GM18951 (cell line): Measurements from ENCODE around the gene HOXA4.

Experiments used
- POLR2A ChIP-seq: IDR thresholded peaks from 4 replicates; pipeline ENCODE4 v1.6.1; 2011; ENCODE audit warnings: mild to moderate bottlenecking; ENCODE audit not compliant: insufficient read length, insufficient read depth; ENCODE audit errors: extremely low read depth
- in situ Hi-C: fragments of 300-500 bp; cut with MboI; formaldehyde crosslinking; loops from one replicate; pipeline ENCODE4 v1.12.0; 2022; ENCODE audit warnings: low sequenced_read_pairs, mixed read lengths, inconsistent platforms; ENCODE audit not compliant: unreplicated experiment

Gene HOXA4

GRCh38 chr7:27144781-27145164, 14.2 kb upstream of the HOXA4 start:
- in situ Hi-C loops: no loop called here
- TF ChIP-seq POLR2A: no peak

GRCh38 chr7:27143950-27144780, 13.6 kb upstream of the HOXA4 start:
- in situ Hi-C loops: no loop called here
- no peak for TF ChIP-seq POLR2A

DNA sequence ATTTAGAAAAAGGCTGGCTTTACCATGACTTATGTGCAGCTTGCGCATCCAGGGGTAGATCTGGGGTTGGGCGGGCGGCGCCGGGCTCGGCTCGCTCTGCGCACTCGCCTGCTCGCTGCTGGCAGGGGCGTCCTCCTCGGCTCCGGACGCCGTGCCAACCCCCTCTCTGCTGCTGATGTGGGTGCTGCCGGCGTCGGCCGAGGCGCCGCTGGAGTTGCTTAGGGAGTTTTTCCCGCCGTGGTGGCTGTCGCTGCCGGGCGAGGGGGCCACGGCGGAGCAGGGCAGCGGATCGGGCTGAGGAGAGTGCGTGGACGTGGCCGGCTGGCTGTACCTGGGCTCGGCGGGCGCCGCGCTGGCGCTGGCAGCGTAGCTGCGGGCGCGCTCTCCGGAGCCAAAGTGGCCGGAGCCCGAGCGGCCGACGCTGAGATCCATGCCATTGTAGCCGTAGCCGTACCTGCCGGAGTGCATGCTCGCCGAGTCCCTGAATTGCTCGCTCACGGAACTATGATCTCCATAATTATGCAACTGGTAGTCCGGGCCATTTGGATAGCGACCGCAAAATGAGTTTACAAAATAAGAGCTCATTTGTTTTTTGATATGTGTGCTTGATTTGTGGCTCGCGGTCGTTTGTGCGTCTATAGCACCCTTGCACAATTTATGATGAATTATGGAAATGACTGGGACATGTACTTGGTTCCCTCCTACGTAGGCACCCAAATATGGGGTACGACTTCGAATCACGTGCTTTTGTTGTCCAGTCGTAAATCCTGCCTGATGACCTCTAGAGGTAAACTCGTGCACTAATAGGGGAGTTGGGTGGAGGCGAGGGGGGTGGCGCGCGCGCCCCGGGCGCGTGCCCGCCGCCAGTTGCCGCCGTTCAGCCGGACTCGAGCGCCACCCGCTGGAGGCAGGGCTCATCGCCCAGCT, 12.7 kb upstream of the HOXA4 start, which contains the start of gene HOXA5:
Gene HOXA5 (minus strand): TSS at position 659 of the 927 bp plus-strand sequence. CDS start 74 bp downstream, at position 585.
- TF ChIP-seq POLR2A: no peak
- in situ Hi-C loops: no loop called here

DNA sequence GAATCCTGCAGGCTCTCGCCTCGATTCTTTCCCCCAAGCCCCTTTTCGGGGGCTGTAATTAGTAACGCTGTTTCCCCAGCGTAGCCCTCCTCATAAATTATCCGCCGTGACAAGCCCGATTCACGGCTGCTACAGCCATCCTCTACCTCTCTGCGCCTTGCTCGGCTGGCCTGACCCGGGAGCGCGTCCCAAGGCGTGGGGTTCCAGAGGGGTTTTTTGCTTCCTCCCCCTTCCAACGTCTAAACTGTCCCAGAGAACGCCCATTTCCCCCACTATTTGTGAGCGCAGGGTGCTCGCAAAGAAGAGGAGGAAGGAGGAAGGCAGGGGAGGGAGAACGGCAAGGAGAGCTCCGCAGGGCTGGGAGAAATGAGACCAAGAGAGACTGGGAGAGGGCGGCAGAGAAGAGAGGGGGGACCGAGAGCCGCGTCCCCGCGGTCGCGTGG, 12.0 kb upstream of the HOXA4 start:
- in situ Hi-C loops: no loop called here
- TF ChIP-seq POLR2A: no peak

DNA sequence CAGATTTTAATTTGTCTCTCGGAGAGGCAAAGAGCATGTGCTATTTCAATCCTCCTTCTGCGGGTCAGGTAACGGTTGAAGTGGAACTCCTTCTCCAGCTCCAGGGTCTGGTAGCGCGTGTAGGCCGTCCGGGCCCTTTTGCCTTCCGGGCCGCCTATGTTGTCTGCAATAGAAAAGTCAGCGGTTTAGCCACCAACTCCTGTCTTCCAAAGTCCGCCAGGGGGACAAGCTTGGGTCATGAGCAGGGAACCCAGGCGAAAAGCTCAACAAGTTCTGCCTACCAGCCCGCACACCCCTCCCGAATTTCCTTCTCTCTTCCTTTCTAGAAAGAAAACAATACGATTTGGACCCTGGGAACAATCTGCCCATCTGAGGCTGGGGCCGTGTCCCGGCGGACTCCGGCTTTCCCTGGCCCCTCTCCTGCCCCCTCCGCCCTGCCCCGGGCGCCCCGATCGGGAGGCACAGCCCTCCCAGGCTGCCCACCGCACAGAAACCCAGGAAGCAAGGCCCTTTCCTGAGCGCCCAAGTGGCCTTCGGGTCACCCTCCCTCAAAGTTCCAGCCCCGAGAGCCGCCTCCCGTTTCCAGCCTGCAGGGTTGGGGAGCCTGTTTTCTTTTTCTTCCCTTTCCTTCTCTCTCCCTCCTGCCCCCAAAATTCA, 11.5 kb upstream of the HOXA4 start:
- in situ Hi-C loops: no loop called here
- TF ChIP-seq POLR2A: no peak

DNA sequence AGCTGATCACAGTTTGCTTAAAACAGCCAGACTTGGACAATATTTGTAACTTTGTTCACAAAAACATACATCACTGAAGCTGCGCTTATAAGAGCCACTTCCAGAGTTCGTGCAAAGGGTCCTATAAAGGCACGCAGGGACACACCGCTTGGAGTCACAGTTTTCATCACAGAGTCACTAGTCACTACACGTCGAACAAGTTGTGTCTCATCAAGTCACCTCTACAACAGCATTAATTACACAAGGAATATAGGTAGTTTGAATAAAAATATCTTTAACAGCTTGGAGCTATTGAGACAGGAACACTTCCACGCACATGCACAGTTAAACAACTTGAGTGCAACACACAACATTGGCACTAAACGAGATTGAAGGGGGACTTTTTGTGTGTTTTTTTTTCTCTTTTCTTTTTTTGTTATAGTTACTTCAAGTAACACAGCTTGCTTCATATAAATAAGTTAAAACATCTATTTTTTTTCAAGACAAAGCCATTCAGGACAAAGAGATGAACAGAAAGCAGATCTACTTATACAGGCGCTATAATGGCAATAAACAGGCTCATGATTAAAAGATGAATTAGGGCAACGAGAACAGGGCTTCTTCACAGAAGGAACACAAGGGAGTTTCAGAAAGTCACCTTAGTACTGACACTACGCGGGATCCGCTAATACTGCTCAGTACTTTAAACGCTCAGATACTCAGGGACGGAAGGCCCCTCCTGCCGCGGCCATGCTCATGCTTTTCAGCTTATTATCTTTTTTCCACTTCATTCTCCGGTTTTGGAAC, 10.8 kb upstream of the HOXA4 start:
- in situ Hi-C loops: no loop called here
- TF ChIP-seq POLR2A: no peak

GRCh38 chr7:27140126-27140857, 9.7 kb upstream of the HOXA4 start:
- no peak for TF ChIP-seq POLR2A
- in situ Hi-C loops: no loop called here

DNA sequence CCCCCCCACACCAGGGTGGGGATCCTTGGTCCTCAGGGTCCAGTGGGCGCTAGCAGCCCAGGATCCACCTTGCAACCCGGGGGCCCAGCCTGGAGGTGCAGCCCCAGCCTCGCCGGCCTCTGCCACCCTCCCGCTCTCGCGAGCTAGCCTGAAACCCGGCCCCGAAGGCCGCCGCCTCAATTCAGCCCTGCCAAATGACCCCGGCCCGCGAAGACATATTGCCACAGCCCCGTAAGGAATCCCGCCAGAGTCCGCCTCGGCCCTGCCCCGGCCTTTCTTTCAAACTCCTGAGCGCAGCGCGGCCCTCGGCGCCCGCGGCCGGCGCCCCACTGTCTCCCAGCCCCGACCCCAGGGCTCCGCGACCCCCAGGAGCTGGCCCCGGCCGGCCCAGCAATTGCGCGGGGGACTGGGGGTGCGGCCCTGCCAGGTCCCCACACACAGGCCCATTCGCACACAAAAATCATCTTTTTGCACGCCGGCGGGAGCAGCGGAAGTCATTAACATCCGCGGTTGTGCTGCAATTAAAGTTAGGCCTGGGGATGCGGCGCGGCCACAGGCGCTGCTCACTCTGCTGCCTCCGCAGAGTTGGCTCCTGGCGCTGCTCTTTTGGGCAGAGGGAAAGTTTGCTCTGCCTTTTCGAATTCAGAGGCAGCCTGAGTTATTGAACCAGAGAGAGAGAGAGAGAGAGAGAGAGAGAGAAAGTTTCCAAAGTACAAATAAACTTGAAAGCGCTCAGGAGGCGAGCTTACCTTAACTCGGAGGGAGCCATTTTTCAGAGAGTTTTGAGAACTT, 9.0 kb upstream of the HOXA4 start:
- in situ Hi-C loops: no loop called here
- TF ChIP-seq POLR2A: no peak

GRCh38 chr7:27138985-27139333, 8.4 kb upstream of the HOXA4 start:
- in situ Hi-C loops: no loop called here
- TF ChIP-seq POLR2A: no peak

GRCh38 chr7:27138472-27138871, 7.9 kb upstream of the HOXA4 start:
- in situ Hi-C loops: no loop called here
- TF ChIP-seq POLR2A: no peak

DNA sequence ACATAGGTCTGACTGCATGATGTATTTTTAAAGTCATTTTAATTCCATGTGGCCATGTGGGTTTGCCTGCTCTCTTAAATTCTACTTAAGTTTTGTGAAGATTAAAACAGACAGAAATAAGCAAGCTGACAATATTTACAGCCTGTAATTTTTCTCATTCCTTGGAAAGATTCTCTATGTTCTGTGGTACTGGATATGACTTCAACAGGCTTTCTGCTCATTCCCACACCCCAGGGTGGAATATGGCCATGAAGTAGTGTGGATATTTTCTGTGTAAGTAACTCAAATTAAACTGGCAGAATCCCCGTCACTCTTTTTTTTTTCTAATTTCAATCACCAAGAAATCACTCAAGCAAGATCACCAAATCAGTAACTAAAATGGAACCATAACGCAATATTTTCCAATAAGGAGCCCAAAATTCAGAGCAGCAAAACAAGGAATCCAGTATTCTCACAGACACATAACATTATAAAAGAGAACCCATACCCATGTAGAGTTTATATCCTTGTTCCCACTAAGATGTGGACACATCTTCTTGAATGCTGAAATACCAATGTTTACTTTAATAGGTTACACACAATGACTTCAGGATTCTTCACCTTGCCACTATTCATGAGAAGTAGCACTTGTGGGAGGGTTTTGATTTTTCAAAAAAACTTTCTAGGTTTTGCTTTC, 7.2 kb upstream of the HOXA4 start:
- TF ChIP-seq POLR2A: no peak
- in situ Hi-C loops: no loop called here

DNA sequence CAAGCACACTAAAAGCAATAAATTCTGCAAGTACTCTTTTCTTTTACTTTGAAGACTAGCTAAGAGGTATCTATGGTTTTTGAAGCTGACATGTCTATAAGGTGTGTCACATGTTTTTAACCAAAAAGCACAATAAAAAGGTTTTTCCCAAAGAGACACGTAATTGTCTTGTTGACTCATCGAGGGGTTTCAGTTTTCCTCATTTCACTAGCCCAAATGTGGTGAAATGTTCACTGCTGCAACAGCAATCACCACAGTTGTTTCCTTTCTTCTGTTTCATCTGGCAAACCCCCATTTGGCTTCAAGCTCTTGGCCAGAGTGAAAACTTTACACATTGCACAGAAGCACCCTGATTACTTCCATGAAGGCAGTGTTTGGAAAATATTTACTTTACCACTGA, 3.8 kb upstream of the HOXA4 start:
- in situ Hi-C loops: no loop called here
- TF ChIP-seq POLR2A: no peak
